GM12878 (cell line): ENCODE results near the gene ITGA11. TPM values are rescaled to one million over a fixed set of nuclear protein-coding genes. Genes with fewer than 3 reads are reported as not detected.

Experiments used
- ATAC-seq: fragments of 200-7000 bp; cut with Tn5 transposase; 3 replicates; pipeline ENCODE4 v1.9.1; 2020; ENCODE audit warnings: mild to moderate bottlenecking, moderate library complexity
- BruUV-seq: library from RNA; stranded (reverse); fragments of 400-500 nt; replicated peaks from 2 replicates; lab custom pipeline; 2021; lab: Mats Ljungman, UMichigan
- CTCF ChIA-PET: fragments of 300-600 bp; sonication (Branson Sonifier 250); formaldehyde crosslinking; extraction: SDS; loops from one replicate; lab custom pipeline; 2021; ENCODE audit warnings: inconsistent platforms; lab: Yijun Ruan, JAX
- POLR2A ChIA-PET: fragments of 350-600 bp; formaldehyde crosslinking; extraction: SDS; loops from one replicate; lab custom pipeline; 2021; ENCODE audit warnings: inconsistent platforms; lab: Charles Lee
- RAD21 ChIA-PET: fragments of 300-600 bp; sonication (Branson Sonifier 250); formaldehyde crosslinking; loops from one replicate; lab custom pipeline; 2023; ENCODE audit warnings: antibody characterized with exemption; ENCODE audit not compliant: unreplicated experiment; lab: Charles Lee
- SMC1A ChIA-PET: fragments of 300-600 bp; sonication (Branson Sonifier 250); formaldehyde crosslinking; loops from one replicate; lab custom pipeline; 2023; ENCODE audit not compliant: unreplicated experiment, uncharacterized antibody; lab: Charles Lee
- DNase-seq: peaks from one replicate; pipeline ENCODE4 v3.0.0-alpha.2; 2011; ENCODE audit warnings: low read depth, low spot score
- FAIRE-seq: peaks from 3 replicates; lab custom pipeline; 2011; peaks lifted over from hg19 to GRCh38; lab: Jason Lieb, UNC
- H2AFZ ChIP-seq: 2 replicates; pipeline ENCODE4 v1.6.0; 2011; ENCODE audit warnings: low read depth, low read length, control low read depth; ENCODE audit not compliant: control insufficient read depth
- H3K27ac ChIP-seq: 2 replicates; pipeline ENCODE4 v1.5.1; 2011; ENCODE audit warnings: control low read depth; ENCODE audit not compliant: control insufficient read depth, insufficient read depth
- H3K27me3 ChIP-seq, 2 experiments: replicated peaks in 1 of 2; 2 replicates each; pipeline versions ENCODE4 v1.6.0 to v1.6.1; 2011; ENCODE audit warnings: low read length in 1 of 2; ENCODE audit not compliant: control insufficient read depth in 2 of 2, insufficient read depth in 2 of 2
- H3K36me3 ChIP-seq, 2 experiments: 2 replicates each; pipeline ENCODE4 v1.5.1; 2011; ENCODE audit warnings: low read length in 1 of 2; ENCODE audit not compliant: control insufficient read depth in 2 of 2, insufficient read depth in 2 of 2
- H3K4me1 ChIP-seq: 2 replicates; pipeline ENCODE4 v1.6.1; 2011; ENCODE audit warnings: mild to moderate bottlenecking, low read length, moderate library complexity, mixed read lengths; ENCODE audit not compliant: control insufficient read depth, insufficient read depth
- H3K4me2 ChIP-seq: 2 replicates; pipeline ENCODE4 v1.6.0; 2011; ENCODE audit warnings: control low read depth; ENCODE audit not compliant: control insufficient read depth, insufficient read depth
- H3K4me3 ChIP-seq: fragments of 200-600 bp; sonication (generic); 2 replicates; pipeline ENCODE4 v1.5.1; 2016
- H3K79me2 ChIP-seq: 2 replicates; pipeline ENCODE4 v1.6.0; 2011; ENCODE audit warnings: low read length; ENCODE audit not compliant: control insufficient read depth, insufficient read depth
- H3K9ac ChIP-seq: 2 replicates; pipeline ENCODE4 v1.8.0; 2011; ENCODE audit warnings: low read length, control low read depth, mixed read lengths; ENCODE audit not compliant: control insufficient read depth, insufficient read depth
- H3K9me3 ChIP-seq: replicated peaks from 3 replicates; pipeline ENCODE4 v1.5.1; 2011; ENCODE audit warnings: mild to moderate bottlenecking, low read length; ENCODE audit not compliant: control insufficient read depth, insufficient read depth
- H4K20me1 ChIP-seq: 2 replicates; pipeline ENCODE4 v1.6.0; 2011; ENCODE audit not compliant: control insufficient read depth, insufficient read depth
- CHD1 ChIP-seq: IDR thresholded peaks from 2 replicates; pipeline ENCODE4 v1.6.1; 2012; ENCODE audit warnings: low read depth, low read length, improper control_type of control experiment
- CHD2 ChIP-seq: IDR thresholded peaks from 2 replicates; pipeline ENCODE4 v1.6.1; 2011; ENCODE audit warnings: low read depth, low read length, improper control_type of control experiment, borderline replicate concordance
- ETV6 ChIP-seq, 2 experiments: fragments of 450-650 bp in 1 of 2; IDR thresholded peaks in 1 of 2; conservative IDR thresholded peaks in 1 of 2; 2 replicates each; pipeline ENCODE4 v1.6.1; 2014; ENCODE audit warnings: antibody characterized with exemption in 1 of 2, borderline replicate concordance in 1 of 2, low read depth in 1 of 2, mild to moderate bottlenecking in 1 of 2, moderate library complexity in 1 of 2
- HDGF ChIP-seq: fragments of 450-650 bp; IDR thresholded peaks from 2 replicates; pipeline ENCODE4 v1.6.1; 2016; ENCODE audit warnings: antibody characterized with exemption
- IKZF2 ChIP-seq, 2 experiments: fragments of 450-650 bp; IDR thresholded peaks; 2 replicates each; pipeline ENCODE4 v1.6.1; 2017; ENCODE audit warnings: mild to moderate bottlenecking in 2 of 2, moderate library complexity in 2 of 2
- MTA3 ChIP-seq: IDR thresholded peaks from 2 replicates; pipeline ENCODE4 v1.6.1; 2012; ENCODE audit warnings: low read length, inconsistent platforms, borderline replicate concordance
- NR2C1 ChIP-seq: fragments of 450-650 bp; IDR thresholded peaks from 2 replicates; pipeline ENCODE4 v1.6.1; 2017; ENCODE audit warnings: antibody characterized with exemption, mild to moderate bottlenecking, moderate library complexity
- NR2C2 ChIP-seq: IDR thresholded peaks from 2 replicates; pipeline ENCODE4 v1.6.1; 2011; ENCODE audit warnings: borderline replicate concordance, low read depth; ENCODE audit not compliant: control insufficient read depth, insufficient read length
- NR2F1 ChIP-seq: fragments of 450-650 bp; conservative IDR thresholded peaks from 2 replicates; pipeline ENCODE4 v1.6.1; 2017; ENCODE audit warnings: mild to moderate bottlenecking
- SIN3A ChIP-seq: IDR thresholded peaks from 2 replicates; pipeline ENCODE4 v1.6.1; 2012; ENCODE audit warnings: low read depth, low read length, improper control_type of control experiment
- SRF ChIP-seq, 2 experiments: IDR thresholded peaks; 2 replicates each; pipeline ENCODE4 v1.6.1; 2011; ENCODE audit warnings: low read depth in 2 of 2, low read length in 2 of 2, mild to moderate bottlenecking in 1 of 2, moderate library complexity in 1 of 2
- YBX1 ChIP-seq: fragments of 450-650 bp; IDR thresholded peaks from 2 replicates; pipeline ENCODE4 v1.6.1; 2016; ENCODE audit warnings: antibody characterized with exemption
- ZNF274 ChIP-seq: IDR thresholded peaks from one replicate; pipeline ENCODE4 v1.8.0; 2011; ENCODE audit not compliant: insufficient read length, insufficient read depth
- ZNF384 ChIP-seq: IDR thresholded peaks from 2 replicates; pipeline ENCODE4 v1.6.1; 2012; ENCODE audit warnings: low read depth, mild to moderate bottlenecking, low read length, improper control_type of control experiment, borderline replicate concordance
- WGBS: methylation state at CpG from one replicate; pipeline ENCODE4 v1.1.6; 2016; ENCODE audit warnings: low lambda C conversion rate; ENCODE audit not compliant: insufficient replicate concordance, insufficient coverage; ENCODE audit errors: missing lambda C conversion rate; 5-methylcytosine and 5-hydroxymethylcytosine counted together
- in situ Hi-C: fragments of 300-500 bp; cut with MboI; formaldehyde crosslinking; loops from 9 replicates; pipeline ENCODE4 v1.14.3; 2018; ENCODE audit warnings: mixed read lengths
- intact Hi-C: fragments of 100-400 bp; cut with micrococcal nuclease; formaldehyde crosslinking; loops from one replicate; pipeline ENCODE4 v1.14.2; 2022; ENCODE audit not compliant: unreplicated experiment
- polyA plus RNA-seq, 11 experiments: library from polyadenylated mRNA; depleted of rRNA in 4 of 11; unstranded in 6 of 11; stranded (reverse) in 5 of 11; fragments of >200 nt; fragmentation: Nextera tagmentation in 4 of 11; fragmentation: Illumina TruSeq in 1 of 11; extraction: Ambion mirVana in 4 of 11; extraction: Trizol in 1 of 11; gene quantifications; 1 replicate in 1 of 11; 2 replicates in 10 of 11; pipeline versions ENCODE4 v1.2.1 to v1.2.3, GENCODE V29; 2011 to 2016; ENCODE audit warnings: inconsistent platforms in 2 of 11, missing spikeins in 2 of 11, low read depth in 1 of 11
- total RNA-seq, 4 experiments: library from RNA; depleted of rRNA in 3 of 4; stranded (reverse); fragments of >200 nt in 3 of 4; fragmentation: Illumina TruSeq in 1 of 4; extraction: Trizol in 1 of 4; gene quantifications; 2 replicates each; pipeline versions ENCODE4 v1.2.1 to v1.2.3, GENCODE V29; 2013 to 2021
- TF ChIP-seq, protein P1 (sequence below): fragments of 450-650 bp; IDR thresholded peaks from 2 replicates; pipeline ENCODE4 v1.6.1; 2017; ENCODE audit warnings: mild to moderate bottlenecking, moderate library complexity
- TF ChIP-seq, protein P2 (sequence below): fragments of 450-650 bp; formaldehyde crosslinking; IDR thresholded peaks from 2 replicates; pipeline ENCODE4 v1.4.0; 2020; ENCODE audit warnings: mild to moderate bottlenecking, moderate library complexity

The ITGA11 gene
- total and polyA plus RNA-seq, 10 of the 15 experiments (the other 5 are each of a cell fraction or from before 2014, with no cell fraction given), result under 0.01 to 0.36 (median 0.13) TPM; not detected in 1

DNA sequence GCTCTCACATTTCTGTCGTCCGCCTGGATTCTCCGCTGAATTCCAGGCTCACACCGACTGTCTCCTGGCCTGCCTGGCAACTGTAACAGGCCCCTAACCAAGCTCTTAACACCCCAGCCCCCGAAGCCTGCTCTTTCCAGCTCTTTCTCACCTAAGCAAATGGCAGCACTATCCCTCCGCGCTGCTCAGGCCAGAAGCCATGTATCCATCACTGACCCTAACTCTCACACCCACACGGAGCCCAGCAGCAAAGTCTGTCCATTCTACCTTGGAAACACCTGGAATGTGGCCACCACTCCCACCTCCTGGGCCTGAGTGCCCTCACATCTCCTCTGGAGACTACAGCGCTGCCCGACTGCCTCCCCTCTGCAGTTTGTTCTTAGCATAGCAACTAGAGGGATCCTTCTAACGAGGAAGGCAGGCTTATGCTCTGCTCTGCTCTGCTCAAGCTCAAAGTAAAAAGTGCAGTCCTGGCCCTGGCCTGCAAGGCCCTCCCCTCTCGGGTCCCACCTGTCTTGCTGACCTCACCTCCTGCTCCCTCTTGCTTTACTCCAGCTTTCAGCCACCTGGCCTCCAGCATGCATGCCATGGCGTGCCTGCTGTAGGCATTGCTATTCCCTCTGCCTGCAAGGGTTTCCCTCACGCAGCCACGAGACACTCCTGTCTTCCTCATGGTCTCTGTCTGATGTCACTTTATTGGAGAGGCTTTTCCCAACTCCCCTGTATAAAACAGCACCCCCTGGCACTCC is 127.2 kb downstream of the ITGA11 start:
- Histone ChIP-seq H4K20me1 (no peaks in the 10 kb centered on the region), H3K27me3 (no peaks in the 10 kb centered on the region), H3K27ac (no peak overlapping the region), H2AFZ (no peak overlapping the region), H3K4me2 (no peak overlapping the region), H3K9me3 (no peaks in the 10 kb centered on the region), H3K9ac (no peak overlapping the region), H3K79me2 (no peaks in the 10 kb centered on the region; the same call in 1 of the 2 replicates), H3K4me1 (peaks cover 11% of the 10 kb centered on the region), H3K4me3 (no peak overlapping the region), H3K36me3 (peaks cover 0 to 4% of the 10 kb centered on the region in 2 experiments; a peak in 1 of 4 replicates)
- no TSS peak for BruUV-seq
- intact Hi-C loops (loop anchor here (5.0 kb wide), 2 partner anchors 248 to 573 kb away; no protein-coding TSS in a partner anchor), in situ Hi-C loops (loop anchor here (5.0 kb wide), 1 partner anchor 238 kb away; no protein-coding TSS in a partner anchor)
- no peak for ATAC-seq
- ChIA-PET POLR2A (no interaction called here), RAD21 (interaction anchor here (1.1 to 1.6 kb wide), 2 partner anchors 52 to 369 kb away, joined by 3 to 7 read pairs; no protein-coding TSS in a partner anchor), CTCF (interaction anchor here (0.7 to 6.0 kb wide), 5 partner anchors 15 to 234 kb away, joined by 3 to 114 read pairs (median 3); no protein-coding TSS in a partner anchor), SMC1A (interaction anchor here (2.6 kb wide), 1 partner anchor 52 kb away, joined by 30 read pairs; no protein-coding TSS in a partner anchor)
- FAIRE-seq, result no peak
- 79% methylated on average over 15 of the region's 15 CpGs for WGBS
- no peak for DNase-seq
- no peak for TF ChIP-seq ETV6 (conservative IDR thresholded peaks at IDR 0.05 in 1 of 2, IDR thresholded peaks at IDR 0.05 in 1 of 2; ENCODE audit: borderline replicate concordance in 1 of 2, low read depth in 1 of 2)
- TF ChIP-seq CHD2, result no peak
- TF ChIP-seq MTA3, result no peak
- no peak for TF ChIP-seq NR2C2
- no peak for TF ChIP-seq IKZF2 (IDR thresholded peaks at IDR 0.05)
- TF ChIP-seq YBX1, result no peak
- TF ChIP-seq, protein P1, sequence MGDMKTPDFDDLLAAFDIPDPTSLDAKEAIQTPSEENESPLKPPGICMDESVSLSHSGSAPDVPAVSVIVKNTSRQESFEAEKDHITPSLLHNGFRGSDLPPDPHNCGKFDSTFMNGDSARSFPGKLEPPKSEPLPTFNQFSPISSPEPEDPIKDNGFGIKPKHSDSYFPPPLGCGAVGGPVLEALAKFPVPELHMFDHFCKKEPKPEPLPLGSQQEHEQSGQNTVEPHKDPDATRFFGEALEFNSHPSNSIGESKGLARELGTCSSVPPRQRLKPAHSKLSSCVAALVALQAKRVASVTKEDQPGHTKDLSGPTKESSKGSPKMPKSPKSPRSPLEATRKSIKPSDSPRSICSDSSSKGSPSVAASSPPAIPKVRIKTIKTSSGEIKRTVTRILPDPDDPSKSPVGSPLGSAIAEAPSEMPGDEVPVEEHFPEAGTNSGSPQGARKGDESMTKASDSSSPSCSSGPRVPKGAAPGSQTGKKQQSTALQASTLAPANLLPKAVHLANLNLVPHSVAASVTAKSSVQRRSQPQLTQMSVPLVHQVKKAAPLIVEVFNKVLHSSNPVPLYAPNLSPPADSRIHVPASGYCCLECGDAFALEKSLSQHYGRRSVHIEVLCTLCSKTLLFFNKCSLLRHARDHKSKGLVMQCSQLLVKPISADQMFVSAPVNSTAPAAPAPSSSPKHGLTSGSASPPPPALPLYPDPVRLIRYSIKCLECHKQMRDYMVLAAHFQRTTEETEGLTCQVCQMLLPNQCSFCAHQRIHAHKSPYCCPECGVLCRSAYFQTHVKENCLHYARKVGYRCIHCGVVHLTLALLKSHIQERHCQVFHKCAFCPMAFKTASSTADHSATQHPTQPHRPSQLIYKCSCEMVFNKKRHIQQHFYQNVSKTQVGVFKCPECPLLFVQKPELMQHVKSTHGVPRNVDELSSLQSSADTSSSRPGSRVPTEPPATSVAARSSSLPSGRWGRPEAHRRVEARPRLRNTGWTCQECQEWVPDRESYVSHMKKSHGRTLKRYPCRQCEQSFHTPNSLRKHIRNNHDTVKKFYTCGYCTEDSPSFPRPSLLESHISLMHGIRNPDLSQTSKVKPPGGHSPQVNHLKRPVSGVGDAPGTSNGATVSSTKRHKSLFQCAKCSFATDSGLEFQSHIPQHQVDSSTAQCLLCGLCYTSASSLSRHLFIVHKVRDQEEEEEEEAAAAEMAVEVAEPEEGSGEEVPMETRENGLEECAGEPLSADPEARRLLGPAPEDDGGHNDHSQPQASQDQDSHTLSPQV, result no peak
- no peak for TF ChIP-seq SRF (IDR thresholded peaks at IDR 0.05; ENCODE audit: low read depth in 2 of 2, low read length in 2 of 2)
- no peak for TF ChIP-seq CHD1
- no peak for TF ChIP-seq NR2C1
- no peak for TF ChIP-seq ZNF384
- TF ChIP-seq NR2F1, result no peak
- no peak for TF ChIP-seq HDGF
- no peak for TF ChIP-seq SIN3A
- no peak for TF ChIP-seq ZNF274
- TF ChIP-seq, protein P2, sequence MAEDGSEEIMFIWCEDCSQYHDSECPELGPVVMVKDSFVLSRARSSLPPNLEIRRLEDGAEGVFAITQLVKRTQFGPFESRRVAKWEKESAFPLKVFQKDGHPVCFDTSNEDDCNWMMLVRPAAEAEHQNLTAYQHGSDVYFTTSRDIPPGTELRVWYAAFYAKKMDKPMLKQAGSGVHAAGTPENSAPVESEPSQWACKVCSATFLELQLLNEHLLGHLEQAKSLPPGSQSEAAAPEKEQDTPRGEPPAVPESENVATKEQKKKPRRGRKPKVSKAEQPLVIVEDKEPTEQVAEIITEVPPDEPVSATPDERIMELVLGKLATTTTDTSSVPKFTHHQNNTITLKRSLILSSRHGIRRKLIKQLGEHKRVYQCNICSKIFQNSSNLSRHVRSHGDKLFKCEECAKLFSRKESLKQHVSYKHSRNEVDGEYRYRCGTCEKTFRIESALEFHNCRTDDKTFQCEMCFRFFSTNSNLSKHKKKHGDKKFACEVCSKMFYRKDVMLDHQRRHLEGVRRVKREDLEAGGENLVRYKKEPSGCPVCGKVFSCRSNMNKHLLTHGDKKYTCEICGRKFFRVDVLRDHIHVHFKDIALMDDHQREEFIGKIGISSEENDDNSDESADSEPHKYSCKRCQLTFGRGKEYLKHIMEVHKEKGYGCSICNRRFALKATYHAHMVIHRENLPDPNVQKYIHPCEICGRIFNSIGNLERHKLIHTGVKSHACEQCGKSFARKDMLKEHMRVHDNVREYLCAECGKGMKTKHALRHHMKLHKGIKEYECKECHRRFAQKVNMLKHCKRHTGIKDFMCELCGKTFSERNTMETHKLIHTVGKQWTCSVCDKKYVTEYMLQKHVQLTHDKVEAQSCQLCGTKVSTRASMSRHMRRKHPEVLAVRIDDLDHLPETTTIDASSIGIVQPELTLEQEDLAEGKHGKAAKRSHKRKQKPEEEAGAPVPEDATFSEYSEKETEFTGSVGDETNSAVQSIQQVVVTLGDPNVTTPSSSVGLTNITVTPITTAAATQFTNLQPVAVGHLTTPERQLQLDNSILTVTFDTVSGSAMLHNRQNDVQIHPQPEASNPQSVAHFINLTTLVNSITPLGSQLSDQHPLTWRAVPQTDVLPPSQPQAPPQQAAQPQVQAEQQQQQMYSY (CRISPR knock-in tag), result no peak
